GM18505 (cell line): ENCODE results near the gene PEPD.

Experiments used
- ATAC-seq: cut with Tn5 transposase; IDR thresholded peaks from one replicate; pipeline ENCODE4 v1.9.1; 2021; ENCODE audit not compliant: unreplicated experiment
- POLR2A ChIP-seq: IDR thresholded peaks from 4 replicates; pipeline ENCODE4 v1.6.1; 2011; ENCODE audit warnings: borderline replicate concordance; ENCODE audit not compliant: insufficient read depth, insufficient read length; ENCODE audit errors: extremely low read depth

The PEPD gene

GRCh38 chr19:33437821-33438671 is 83.5 kb downstream of the PEPD start:
- no peak for ATAC-seq
- TF ChIP-seq POLR2A = no peak

DNA sequence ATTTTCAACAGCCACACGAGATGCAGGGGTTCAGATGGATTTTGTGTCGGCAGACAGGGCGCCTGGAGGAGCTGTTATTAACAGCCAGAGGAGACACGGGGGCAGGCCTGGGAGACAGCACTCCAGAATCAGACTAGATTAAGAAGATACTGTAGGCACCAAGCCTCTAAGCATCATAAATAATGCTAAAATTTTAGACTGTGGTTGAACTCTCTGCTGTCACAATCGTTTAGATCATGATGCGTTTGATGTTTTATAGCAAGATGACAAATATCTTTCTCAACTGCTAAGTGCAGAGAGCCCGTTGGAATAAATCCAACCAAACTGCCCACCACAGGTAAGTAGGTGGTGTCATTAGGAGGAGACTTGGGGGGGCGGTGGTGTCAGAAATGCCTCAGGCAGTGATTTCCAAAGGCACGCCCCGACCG is 84.2 kb downstream of the PEPD start:
- no peak for ATAC-seq

DNA sequence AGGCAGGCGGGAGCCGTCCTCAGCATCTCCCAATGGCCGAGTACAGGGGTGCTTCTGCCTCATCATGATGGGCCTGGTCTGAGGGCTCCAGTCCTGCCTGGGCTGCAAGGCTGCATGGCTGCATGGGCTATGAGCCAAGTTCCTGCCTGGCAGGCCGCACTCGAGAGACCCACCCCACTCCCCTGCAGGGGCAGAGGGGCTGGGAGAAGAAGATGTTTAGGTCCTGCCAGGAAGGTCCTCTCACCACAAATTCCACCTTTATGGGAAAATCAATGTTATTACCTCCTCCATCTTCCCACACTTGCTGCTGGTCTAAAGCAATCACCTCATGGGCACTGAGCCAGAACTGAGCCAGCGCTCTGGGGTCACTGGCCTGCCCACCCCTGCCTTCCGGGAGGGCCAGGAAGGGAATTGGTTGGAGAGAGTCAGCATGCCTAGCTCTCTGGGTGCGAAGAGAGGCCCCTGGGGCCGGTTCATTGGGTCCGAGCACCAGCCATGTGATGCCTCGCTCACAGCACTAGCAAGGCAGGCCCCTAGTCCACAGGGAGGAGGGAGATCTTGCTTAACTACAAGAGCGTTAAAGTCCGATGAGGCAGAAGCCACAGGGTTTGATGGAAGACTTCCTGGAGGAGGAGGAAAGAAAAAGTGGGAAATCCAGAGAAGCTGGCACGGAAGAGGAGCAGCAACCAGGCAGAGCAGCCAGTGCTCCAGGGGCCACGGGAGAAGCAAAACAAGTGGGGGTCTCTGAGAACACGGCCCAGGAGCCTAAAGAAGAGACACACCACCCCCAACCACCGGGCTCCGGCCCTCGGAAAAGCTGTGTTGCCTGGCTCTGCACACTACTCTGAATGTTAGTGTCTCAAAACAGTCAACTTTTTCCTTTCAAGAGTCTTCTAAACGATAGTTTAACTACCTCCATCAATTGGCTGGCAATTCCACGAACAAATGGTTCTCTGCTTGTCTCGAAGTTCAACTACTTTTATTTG is 84.9 kb downstream of the PEPD start:
- no peak for TF ChIP-seq POLR2A
- ATAC-seq = no peak

More for the DNA sequence above, 84.2 kb downstream of the PEPD start:
- no peak for TF ChIP-seq POLR2A

- no peak for ATAC-seq
- no peak for TF ChIP-seq POLR2A
These were observed 85.8 kb downstream of the PEPD start for GRCh38 chr19:33435706-33436359.

DNA sequence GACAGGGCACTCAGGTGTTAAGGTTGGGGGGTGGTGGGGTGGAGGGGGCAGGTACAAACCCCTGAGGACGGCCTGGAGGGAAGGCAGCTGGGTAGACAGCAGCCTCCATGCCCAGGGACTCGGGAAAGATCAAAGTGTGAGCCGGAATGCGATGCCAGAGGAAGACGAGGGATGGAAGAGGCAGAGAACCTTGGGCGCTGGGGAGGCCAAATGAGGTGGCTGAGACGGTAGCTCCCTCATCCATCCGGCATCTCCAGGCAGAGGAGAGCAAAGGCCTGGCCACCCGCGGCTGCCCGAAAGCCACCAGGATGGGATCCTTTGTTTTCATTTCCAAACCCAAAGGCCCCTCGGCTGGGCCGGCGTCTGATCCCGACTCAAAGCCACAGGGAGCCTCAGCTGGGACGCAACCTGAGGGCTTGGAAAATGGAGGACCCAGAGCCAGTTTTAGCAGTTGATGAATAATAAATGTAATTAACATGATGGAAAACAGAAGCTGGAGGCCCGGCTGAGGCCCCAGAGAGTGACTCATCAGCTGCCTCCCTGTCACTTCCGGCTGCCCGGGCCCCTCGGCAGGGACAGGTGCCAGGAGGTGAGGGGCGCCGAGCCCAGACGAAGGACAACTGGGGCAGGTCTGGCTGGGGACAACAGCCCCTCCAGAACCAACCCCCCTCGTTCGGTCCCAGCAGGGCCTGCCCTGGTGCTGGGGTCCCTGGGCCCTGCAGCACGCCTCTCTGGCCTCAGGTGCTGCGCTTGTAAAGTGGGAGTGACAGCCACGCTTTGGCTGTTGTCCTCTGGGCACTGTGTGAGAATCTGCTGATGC is 86.5 kb downstream of the PEPD start:
- TF ChIP-seq POLR2A = no peak
- no peak for ATAC-seq

DNA sequence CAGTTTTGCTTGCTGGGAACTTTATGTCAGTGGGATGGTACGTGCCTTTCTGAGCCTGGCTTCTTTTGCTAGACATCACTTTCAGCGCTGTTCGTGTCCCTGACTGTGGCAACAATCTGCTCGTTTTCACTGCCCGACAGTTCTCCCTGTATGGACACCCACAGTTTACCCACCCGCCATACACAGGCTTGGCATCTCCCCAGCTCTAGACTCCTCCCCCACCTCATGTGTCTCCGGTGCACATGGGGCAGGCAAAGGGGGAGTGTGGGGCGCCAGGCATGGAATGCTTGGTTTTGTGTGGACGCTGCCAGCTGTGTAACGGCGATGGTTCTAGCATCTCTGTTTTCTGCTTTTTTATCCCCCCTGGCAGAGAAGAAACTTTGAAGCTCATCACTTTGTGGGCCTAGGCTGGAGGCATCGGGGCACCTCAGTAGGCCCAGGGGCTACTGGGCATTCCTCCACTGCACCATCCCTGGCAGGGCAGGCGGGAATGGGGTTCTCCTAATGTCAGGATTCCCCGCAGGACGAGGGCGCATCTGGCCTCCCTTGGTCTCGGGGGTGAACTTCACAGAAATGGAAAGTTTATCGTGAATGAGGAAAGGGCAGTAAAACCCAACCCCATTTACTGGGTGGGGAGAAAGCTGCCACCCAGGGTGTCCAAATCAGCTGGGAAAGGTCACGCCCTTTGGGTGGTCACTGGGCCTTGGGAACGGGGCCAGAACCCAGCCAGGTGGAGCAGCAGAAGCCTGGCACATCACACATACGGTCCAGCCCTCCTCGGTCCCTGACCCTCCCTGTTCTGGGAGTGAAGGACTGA is 87.3 kb downstream of the PEPD start:
- no peak for TF ChIP-seq POLR2A
- no peak for ATAC-seq

DNA sequence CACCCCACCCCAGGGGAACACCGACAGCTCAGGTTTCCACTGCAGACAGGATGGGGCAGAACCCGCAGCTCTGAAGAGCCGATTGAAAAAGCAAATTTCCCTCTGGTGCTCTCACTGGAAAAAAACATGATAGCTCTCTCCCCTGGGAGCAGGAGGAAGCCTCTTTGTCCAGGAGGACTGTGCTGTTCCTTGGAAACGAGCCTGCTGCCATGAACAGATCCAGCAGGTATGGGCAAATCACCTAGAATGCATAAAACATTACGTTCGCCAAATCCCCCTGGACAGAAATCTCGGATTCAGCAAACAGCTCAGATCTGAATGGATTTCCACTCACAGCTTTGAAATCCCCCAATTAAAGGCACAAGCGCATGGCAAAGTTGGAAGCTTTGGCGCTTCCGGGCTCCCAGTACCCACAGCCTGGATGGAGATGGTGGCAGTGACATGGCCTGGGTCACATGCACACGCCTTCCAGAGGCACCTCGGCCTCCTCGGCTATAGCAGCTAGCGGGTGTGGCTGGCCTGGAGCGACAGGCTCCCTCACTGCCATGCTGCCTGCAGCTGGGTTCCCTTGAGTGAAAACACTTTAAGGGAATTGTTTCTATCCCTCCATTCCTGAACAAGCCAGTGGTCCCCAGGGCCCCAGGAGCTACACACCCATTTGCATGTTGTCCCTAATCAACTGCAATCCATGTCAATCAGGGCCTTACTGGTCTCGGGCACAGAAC is 89.0 kb downstream of the PEPD start:
- no peak for TF ChIP-seq POLR2A
- ATAC-seq = no peak

GRCh38 chr19:33432015-33432414 is 89.6 kb downstream of the PEPD start:
- no peak for ATAC-seq
- TF ChIP-seq POLR2A = no peak

GRCh38 chr19:33430674-33431277 is 90.8 kb downstream of the PEPD start:
- no peak for TF ChIP-seq POLR2A
- ATAC-seq = no peak

GRCh38 chr19:33429891-33430673 is 91.5 kb downstream of the PEPD start:
- ATAC-seq = no peak
- TF ChIP-seq POLR2A = no peak
